ENCODE measurements around the gene NEFH. TPM values are rescaled to one million over a fixed set of nuclear protein-coding genes. Genes with fewer than 3 reads are reported as not detected.
"Not testable (repeated sequence)": the region's sequence is repeated elsewhere in the genome, so short reads cannot be mapped to it uniquely, and the experiment has no call there.

Gene NEFH
- total and polyA plus RNA-seq, 2 donors: 0.90 to 1.1 TPM

DNA sequence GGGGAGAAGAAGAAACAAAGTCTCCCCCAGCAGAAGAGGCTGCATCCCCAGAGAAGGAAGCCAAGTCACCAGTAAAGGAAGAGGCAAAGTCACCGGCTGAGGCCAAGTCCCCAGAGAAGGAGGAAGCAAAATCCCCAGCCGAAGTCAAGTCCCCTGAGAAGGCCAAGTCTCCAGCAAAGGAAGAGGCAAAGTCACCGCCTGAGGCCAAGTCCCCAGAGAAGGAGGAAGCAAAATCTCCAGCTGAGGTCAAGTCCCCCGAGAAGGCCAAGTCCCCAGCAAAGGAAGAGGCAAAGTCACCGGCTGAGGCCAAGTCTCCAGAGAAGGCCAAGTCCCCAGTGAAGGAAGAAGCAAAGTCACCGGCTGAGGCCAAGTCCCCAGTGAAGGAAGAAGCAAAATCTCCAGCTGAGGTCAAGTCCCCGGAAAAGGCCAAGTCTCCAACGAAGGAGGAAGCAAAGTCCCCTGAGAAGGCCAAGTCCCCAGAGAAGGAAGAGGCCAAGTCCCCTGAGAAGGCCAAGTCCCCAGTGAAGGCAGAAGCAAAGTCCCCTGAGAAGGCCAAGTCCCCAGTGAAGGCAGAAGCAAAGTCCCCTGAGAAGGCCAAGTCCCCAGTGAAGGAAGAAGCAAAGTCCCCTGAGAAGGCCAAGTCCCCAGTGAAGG, 9.2 kb downstream of the NEFH start:
- not testable (repeated sequence) for H3K36me3 ChIP-seq (ENCODE audit: insufficient read depth); DNase-seq (ENCODE audit: extremely low spot score); H3K4me1 ChIP-seq (ENCODE audit: insufficient read depth); H3K4me3 ChIP-seq (ENCODE audit: low read depth, low read length); H3K27ac ChIP-seq (ENCODE audit: low read depth)
- WGBS: 86% methylated on average over 8 of the region's 8 CpGs

DNA sequence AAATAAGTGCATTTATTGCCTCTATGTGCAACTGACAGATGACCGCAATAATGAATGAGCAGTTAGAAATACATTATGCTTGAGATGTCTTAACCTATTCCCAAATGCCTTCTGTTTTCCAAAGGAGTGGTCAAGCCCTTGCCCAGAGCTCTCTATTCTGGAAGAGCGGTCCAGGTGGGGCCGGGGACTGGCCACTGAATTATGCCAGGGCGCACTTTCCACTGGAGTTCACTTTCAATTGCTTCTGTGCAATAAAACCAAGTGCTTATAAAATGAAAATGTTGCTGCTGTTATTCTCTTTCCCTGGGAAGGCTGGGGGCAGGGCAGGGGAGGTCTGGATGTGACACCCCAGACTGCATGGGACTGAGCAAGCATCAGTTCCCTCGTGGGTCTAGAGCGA, 11.0 kb downstream of the NEFH start:
- DNase-seq (ENCODE audit: extremely low spot score): no peak
- no peaks in the 10 kb centered on the region for H3K36me3 ChIP-seq (ENCODE audit: insufficient read depth)
- H3K4me3 ChIP-seq (ENCODE audit: low read depth, low read length): no peak overlapping the region
- no peak overlapping the region for H3K27ac ChIP-seq (ENCODE audit: low read depth)
- 85% methylated on average over 6 of the region's 6 CpGs for WGBS
- H3K4me1 ChIP-seq (ENCODE audit: insufficient read depth): no peaks in the 10 kb centered on the region

DNA sequence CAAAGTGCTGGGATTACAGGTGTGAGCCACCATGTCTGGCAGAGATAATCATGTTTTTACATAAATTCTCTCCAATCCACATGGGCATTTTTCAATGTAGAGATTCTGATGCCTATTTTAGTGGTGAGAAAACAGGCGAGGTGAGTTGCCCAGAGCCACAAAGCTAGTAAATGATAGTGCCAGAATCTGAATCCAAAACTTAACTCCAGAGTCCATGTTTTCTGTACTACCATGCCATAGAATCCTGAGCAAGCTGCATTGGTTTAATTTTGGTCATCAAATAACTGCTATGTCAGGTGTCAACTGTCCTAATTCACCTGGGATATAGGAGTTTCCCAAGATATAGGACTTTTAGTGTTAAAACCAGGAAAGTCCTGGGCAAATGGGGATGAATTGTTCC, 13.6 kb downstream of the NEFH start:
- no peaks in the 10 kb centered on the region for H3K4me1 ChIP-seq (ENCODE audit: insufficient read depth)
- no peak overlapping the region for H3K4me3 ChIP-seq (ENCODE audit: low read depth, low read length)
- no peak overlapping the region for H3K27ac ChIP-seq (ENCODE audit: low read depth)
- WGBS: 96% methylated on average over 1 of the region's 1 CpG
- H3K36me3 ChIP-seq (ENCODE audit: insufficient read depth): no peaks in the 10 kb centered on the region
- no peak for DNase-seq (ENCODE audit: extremely low spot score)

DNA sequence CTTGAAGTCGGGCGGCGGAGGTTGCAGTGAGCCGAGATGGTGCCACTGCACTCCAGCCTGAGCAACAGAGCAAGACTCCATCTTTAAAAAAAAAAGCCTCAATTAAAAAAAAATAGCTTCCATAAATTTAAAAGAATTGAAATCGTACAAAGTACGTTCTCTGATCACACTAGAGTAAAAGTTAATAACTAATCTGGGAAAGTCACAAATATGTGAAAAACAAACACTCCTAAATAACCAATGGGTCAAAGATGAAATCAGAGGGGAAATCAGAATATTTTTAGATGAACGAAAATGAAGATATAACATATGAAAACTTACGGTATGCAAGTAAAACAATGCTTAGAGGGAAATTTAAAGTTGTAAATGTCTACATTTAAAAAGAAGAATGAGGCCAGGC, 19.8 kb downstream of the NEFH start:
- WGBS: 93% methylated on average over 8 of the region's 8 CpGs
- Histone ChIP-seq H3K36me3 (ENCODE audit: insufficient read depth) (no peaks in the 10 kb centered on the region), H3K4me1 (ENCODE audit: insufficient read depth) (no peaks in the 10 kb centered on the region), H3K27ac (ENCODE audit: low read depth) (no peak overlapping the region), H3K4me3 (ENCODE audit: low read depth, low read length) (no peak overlapping the region)
- DNase-seq (ENCODE audit: extremely low spot score): no peak

DNA sequence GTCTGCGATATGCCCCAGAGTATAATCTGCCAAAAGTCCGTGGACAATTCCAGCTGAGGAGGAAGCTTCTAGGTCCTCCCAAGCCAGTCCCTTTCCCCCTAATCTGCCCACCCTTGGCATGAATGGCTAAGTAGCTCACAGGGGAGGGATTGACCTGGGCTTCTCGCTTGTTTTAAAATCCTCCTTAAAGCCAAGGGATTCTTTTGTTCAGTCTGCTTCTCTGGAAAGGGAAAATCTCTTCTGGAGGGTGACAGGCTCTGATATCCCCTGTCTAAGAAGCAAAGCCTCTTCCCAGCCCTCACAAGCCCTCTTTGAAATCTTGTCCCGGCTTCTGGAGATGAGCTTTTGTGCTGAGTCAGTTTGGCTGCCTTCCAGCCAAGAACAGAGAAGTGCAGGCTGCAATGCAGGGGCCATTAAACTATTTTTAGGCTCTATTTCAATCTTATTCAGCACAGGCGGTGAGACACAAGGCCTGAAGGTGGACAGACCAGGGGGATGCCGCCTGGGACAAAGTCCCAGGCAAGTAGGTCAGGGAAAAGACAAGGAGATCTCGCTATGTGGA, 23.9 kb downstream of the NEFH start:
- 34% methylated on average over 7 of the region's 7 CpGs for WGBS
- peaks cover 1% of the 10 kb centered on the region for H3K36me3 ChIP-seq (ENCODE audit: insufficient read depth)
- H3K4me3 ChIP-seq (ENCODE audit: low read depth, low read length): no peak overlapping the region
- H3K27ac ChIP-seq (ENCODE audit: low read depth): no peak overlapping the region
- DNase-seq (ENCODE audit: extremely low spot score): no peak
- H3K4me1 ChIP-seq (ENCODE audit: insufficient read depth): no peaks in the 10 kb centered on the region

DNA sequence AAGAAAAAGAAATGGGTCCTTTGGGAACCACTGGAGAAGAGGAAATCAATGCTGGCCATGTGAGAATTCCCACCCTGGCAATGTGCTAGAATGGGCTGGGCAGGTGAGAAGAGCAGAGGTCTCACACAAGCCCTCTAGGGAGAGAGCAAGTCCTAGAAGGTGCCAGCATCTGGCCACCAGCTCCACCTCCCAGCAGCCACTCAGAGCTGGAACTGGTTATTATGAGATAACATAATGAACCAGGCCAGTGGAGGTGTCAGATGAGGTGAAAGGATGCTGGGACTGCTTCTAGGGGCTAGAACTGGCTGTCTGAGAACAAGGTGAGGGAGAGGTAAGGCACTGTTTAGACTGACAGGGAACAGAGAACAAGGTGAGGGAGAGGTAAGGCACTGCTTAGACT, 29.3 kb downstream of the NEFH start:
- Histone ChIP-seq H3K27ac (ENCODE audit: low read depth) (no peak overlapping the region), H3K36me3 (ENCODE audit: insufficient read depth) (peaks cover 3% of the 10 kb centered on the region), H3K4me3 (ENCODE audit: low read depth, low read length) (no peak overlapping the region), H3K4me1 (ENCODE audit: insufficient read depth) (no peaks in the 10 kb centered on the region)
- DNase-seq (ENCODE audit: extremely low spot score): no peak

DNA sequence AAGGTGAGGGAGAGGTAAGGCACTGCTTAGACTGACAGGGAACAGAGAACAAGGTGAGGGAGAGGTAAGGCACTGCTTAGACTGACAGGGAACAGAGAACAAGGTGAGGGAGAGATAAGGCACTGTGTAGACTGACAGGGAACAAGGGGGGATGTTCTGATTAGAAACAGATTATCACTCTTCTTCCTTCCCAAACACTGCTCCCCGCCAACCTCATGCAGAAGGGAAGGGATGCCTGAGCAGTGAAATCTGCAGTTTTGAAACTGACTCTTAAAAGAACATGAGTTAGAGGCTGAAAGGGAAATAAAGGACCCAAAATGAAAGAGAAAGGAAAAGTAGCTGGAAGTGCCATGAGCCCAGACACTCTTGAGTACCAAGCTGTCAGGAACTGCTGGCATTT, 29.8 kb downstream of the NEFH start:
- no peak overlapping the region for H3K27ac ChIP-seq (ENCODE audit: low read depth)
- H3K36me3 ChIP-seq (ENCODE audit: insufficient read depth): peaks cover 3% of the 10 kb centered on the region
- WGBS: 79% methylated on average over 1 of the region's 1 CpG
- H3K4me3 ChIP-seq (ENCODE audit: low read depth, low read length): no peak overlapping the region
- no peak for DNase-seq (ENCODE audit: extremely low spot score)
- H3K4me1 ChIP-seq (ENCODE audit: insufficient read depth): no peaks in the 10 kb centered on the region

DNA sequence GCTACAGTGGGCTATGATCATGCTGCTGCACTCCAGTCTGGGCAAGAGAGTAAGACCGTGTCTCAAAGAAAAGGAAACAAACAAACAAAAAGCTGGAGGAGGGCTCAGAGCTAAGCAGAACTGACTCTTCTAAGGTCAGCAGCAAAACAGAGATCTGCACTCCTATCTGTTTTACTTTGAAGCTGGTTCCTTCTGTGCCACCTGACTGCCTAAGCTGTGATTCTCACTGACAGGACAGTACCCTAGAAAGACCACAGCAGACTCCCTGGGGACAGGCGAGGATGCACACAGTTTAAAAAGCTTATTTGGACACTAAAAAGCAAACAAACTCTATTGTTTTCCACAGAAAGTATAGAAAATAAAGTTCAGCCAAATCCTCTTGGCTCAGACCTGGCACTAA, 30.5 kb downstream of the NEFH start:
- DNase-seq (ENCODE audit: extremely low spot score): no peak
- Histone ChIP-seq H3K4me1 (ENCODE audit: insufficient read depth) (no peaks in the 10 kb centered on the region), H3K36me3 (ENCODE audit: insufficient read depth) (peaks cover 3% of the 10 kb centered on the region), H3K4me3 (ENCODE audit: low read depth, low read length) (no peak overlapping the region), H3K27ac (ENCODE audit: low read depth) (no peak overlapping the region)
- 90% methylated on average over 2 of the region's 2 CpGs for WGBS

DNA sequence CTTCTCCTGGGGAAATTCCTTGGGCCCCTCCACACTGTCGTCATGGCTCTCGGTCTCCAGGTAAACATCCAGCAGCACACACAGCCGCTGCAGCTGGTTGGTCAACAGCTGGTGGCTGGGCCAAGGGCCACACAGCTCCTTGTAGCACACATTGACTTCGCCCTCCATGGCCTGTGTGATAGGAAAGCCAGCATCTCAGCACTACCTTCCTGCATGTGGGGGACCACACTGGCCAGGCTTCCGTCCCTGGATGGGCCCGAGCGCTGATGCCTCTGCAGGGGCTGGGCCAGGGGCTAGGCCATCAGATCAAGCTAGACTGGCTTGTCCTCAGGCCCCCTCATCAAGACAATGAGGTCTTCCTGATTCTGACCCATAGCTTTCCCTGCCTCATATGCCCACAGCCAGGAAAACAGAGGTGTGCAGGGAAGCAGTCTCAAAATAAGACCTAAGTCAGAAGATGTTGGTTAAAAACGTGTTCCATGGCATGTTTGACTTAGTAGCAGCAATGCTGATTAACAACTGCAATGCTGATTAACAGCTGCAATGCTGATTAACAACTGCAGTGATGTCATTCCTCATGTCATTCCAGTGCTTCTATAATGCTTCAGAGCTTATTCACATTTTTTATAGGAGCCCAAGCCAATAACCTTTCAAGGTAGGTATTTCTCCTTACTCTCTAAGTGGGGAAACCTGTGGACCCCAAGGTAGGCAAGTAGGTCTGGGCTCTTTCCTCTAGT, 31.3 kb downstream of the NEFH start:
- Histone ChIP-seq H3K27ac (ENCODE audit: low read depth) (no peak overlapping the region), H3K4me1 (ENCODE audit: insufficient read depth) (no peaks in the 10 kb centered on the region), H3K36me3 (ENCODE audit: insufficient read depth) (peaks cover 4% of the 10 kb centered on the region), H3K4me3 (ENCODE audit: low read depth, low read length) (no peak overlapping the region)
- DNase-seq (ENCODE audit: extremely low spot score): no peak
- 88% methylated on average over 8 of the region's 8 CpGs for WGBS

DNA sequence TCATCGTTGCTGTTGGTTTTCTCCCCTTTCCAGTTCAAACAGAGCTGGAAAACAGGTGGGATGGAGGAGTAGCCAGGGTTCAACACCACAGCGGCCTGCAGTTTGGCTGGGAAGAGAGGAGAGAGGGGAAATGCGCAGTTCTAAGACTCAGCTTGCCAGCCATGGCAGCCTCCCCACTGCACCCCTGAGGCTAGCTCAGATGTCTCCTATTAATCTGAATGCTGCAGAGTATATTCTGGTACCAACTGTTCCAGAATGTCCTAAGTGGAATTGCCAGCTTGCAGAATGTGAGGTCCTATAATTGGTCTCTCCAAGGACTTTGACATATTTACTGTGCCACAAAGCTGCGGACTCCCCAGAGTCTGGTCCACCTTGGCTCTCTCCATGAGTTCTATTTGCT, 32.0 kb downstream of the NEFH start:
- no peak for DNase-seq (ENCODE audit: extremely low spot score)
- Histone ChIP-seq H3K27ac (ENCODE audit: low read depth) (no peak overlapping the region), H3K4me3 (ENCODE audit: low read depth, low read length) (no peak overlapping the region), H3K4me1 (ENCODE audit: insufficient read depth) (no peaks in the 10 kb centered on the region), H3K36me3 (ENCODE audit: insufficient read depth) (peaks cover 12% of the 10 kb centered on the region)
- WGBS: 85% methylated on average over 4 of the region's 4 CpGs

DNA sequence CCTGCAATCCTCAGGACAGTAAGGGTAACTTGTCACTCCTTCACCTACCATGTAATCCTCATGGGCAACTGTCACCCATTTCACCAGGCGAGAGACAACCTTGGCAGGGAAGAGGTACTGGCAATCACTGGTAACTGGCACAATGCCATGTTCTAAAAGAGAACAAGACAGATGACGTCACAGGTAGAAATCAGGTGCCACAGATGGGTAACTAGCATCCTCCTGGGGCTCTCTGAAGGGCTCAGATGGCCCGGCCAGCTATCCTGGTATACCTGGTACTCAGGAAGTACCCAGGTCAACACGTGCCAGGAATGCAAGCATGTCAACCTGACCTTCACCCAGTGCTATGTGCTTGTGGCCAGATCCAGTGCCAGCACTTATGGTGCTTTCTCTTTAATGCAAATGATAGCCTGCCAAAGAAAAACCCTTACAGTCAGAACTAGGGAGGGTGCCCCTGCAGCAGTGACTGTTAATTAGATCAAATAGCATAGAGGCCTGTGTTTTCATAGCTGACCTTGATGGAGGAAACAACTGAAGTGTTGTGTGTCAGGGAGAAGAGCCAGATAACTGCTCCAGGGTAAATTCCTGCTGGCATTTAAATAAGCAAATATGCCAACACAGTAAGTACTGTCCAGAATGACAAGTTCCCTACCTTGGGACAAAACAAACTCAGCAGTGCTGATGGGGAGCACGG, 37.3 kb downstream of the NEFH start:
- H3K4me1 ChIP-seq (ENCODE audit: insufficient read depth): no peaks in the 10 kb centered on the region
- no peak overlapping the region for H3K27ac ChIP-seq (ENCODE audit: low read depth)
- whole genome bisulfite sequencing: 87% methylated on average over 5 of the region's 5 CpGs
- H3K36me3 ChIP-seq (ENCODE audit: insufficient read depth): peaks cover 9% of the 10 kb centered on the region
- no peak for DNase-seq (ENCODE audit: extremely low spot score)
- H3K4me3 ChIP-seq (ENCODE audit: low read depth, low read length): no peak overlapping the region

DNA sequence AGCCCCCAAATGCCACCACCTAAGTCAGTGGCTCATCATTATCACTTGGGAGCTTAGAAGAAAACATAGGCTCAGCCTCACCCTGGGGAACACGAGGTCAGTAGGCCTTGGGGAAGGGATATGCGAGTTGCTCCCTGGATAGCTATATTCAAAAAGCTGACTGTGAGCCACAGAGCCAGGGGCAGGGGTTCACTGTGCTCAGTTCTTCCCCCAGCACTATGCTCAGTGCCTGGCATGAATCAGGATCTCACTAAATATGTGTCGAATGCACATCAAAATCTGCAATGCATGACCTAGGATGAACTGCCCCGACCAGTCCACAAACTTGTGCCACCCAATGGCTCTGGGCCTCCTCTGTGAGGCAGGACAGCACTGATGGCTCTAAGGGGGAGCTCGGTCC, 38.4 kb downstream of the NEFH start:
- DNase-seq (ENCODE audit: extremely low spot score): no peak
- no peaks in the 10 kb centered on the region for H3K4me1 ChIP-seq (ENCODE audit: insufficient read depth)
- no peak overlapping the region for H3K4me3 ChIP-seq (ENCODE audit: low read depth, low read length)
- WGBS: 94% methylated on average over 5 of the region's 5 CpGs
- H3K36me3 ChIP-seq (ENCODE audit: insufficient read depth): peaks cover 9% of the 10 kb centered on the region
- H3K27ac ChIP-seq (ENCODE audit: low read depth): no peak overlapping the region

DNA sequence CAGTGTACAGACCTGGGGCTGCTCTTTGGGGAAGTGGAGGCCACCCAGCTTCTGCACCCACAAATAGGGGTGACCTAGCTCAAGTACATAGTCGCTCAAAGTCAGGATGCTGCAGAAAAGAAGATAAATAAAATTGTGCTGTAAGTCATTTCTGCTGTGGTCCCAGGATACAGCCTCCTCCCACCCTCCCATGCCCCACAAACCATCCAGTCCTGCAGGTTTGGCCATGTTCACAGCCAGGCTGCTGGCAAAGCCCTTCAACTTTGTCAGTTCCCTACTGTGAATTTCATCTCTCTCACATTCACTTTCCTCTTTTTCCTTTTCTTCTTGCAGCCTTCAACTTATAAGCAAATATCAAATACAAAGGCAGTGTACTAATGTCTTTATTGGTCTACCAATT, 40.0 kb downstream of the NEFH start:
- Histone ChIP-seq H3K27ac (ENCODE audit: low read depth) (no peak overlapping the region), H3K4me3 (ENCODE audit: low read depth, low read length) (no peak overlapping the region), H3K4me1 (ENCODE audit: insufficient read depth) (no peaks in the 10 kb centered on the region), H3K36me3 (ENCODE audit: insufficient read depth) (peaks cover 9% of the 10 kb centered on the region)
- 100% methylated on average over 1 of the region's 1 CpG for WGBS
- DNase-seq (ENCODE audit: extremely low spot score): no peak

DNA sequence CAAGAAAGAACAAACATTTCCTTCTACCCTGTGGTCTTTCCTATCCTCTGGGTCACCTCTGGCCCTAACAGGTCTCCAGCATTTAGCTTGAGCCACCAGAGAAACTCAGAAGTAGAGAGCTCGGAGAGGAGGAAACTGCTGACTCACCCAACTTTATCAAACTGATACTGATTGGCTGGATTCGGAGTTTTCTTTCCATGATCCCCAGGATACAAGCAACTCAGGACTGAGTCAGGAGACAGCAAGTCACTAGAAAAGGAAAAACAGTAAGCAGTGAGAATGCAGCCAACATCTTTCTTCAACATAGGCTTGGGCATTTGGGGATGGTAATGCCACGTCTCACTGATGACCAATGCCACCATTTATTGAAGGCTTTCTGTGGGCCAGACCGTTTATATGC, 40.8 kb downstream of the NEFH start:
- 86% methylated on average over 4 of the region's 4 CpGs for WGBS
- Histone ChIP-seq H3K27ac (ENCODE audit: low read depth) (no peak overlapping the region), H3K36me3 (ENCODE audit: insufficient read depth) (peaks cover 9% of the 10 kb centered on the region), H3K4me3 (ENCODE audit: low read depth, low read length) (no peak overlapping the region), H3K4me1 (ENCODE audit: insufficient read depth) (no peaks in the 10 kb centered on the region)
- DNase-seq (ENCODE audit: extremely low spot score): no peak
